WTC11 (cell line): ENCODE measurements around the gene NRDC. TPM values are rescaled to one million over a fixed set of nuclear protein-coding genes. Genes with fewer than 3 reads are reported as not detected.
"Not testable (repeated sequence)": the region's sequence is repeated elsewhere in the genome, so short reads cannot be mapped to it uniquely, and the experiment has no call there.

Experiments used
- ATAC-seq: fragments of 200-7000 bp; cut with Tn5 transposase; 2 replicates; pipeline ENCODE4 v1.10.0; 2021; ENCODE audit warnings: mild to moderate bottlenecking, moderate library complexity
- CTCF ChIA-PET: fragments of 300-600 bp; sonication (Branson Sonifier 250); formaldehyde crosslinking; loops from one replicate; lab custom pipeline; 2021; ENCODE audit warnings: antibody characterized with exemption; lab: Charles Lee
- POLR2A ChIA-PET: fragments of 350-600 bp; sonication (Branson Sonifier 250); formaldehyde crosslinking; loops from one replicate; lab custom pipeline; 2021; ENCODE audit warnings: antibody characterized with exemption; lab: Charles Lee
- DNase-seq: peaks from one replicate; pipeline ENCODE4 v3.0.0; 2021; ENCODE audit warnings: low spot score
- H3K27ac Mint-ChIP-seq: 2 replicates; pipeline ENCODE4 v1.8.0; 2021; ENCODE audit warnings: mixed read lengths
- H3K27me3 Mint-ChIP-seq: 2 replicates; pipeline ENCODE4 v1.8.0; 2021; ENCODE audit warnings: low read depth, mild to moderate bottlenecking, moderate library complexity, mixed read lengths
- H3K36me3 Mint-ChIP-seq: 2 replicates; pipeline ENCODE4 v1.8.0; 2021; ENCODE audit warnings: mixed read lengths
- H3K4me1 Mint-ChIP-seq: 2 replicates; pipeline ENCODE4 v1.8.0; 2022; ENCODE audit warnings: mixed read lengths
- H3K4me3 Mint-ChIP-seq: 2 replicates; pipeline ENCODE4 v1.8.0; 2021; ENCODE audit warnings: mild to moderate bottlenecking, moderate library complexity, mixed read lengths
- H3K9me3 Mint-ChIP-seq: 2 replicates; pipeline ENCODE4 v1.8.0; 2021; ENCODE audit warnings: mixed read lengths
- E2F1 ChIP-seq: sonication (generic); formaldehyde crosslinking; IDR thresholded peaks from 2 replicates; pipeline ENCODE4 v1.8.0; 2022; ENCODE audit warnings: mild to moderate bottlenecking, missing genetic modification reagents
- HMGA2 ChIP-seq: fragments of 250-450 bp; sonication (Bioruptor Pico); IDR thresholded peaks from 2 replicates; pipeline ENCODE4 v1.4.0; 2021; ENCODE audit warnings: mild to moderate bottlenecking, moderate library complexity
- JAZF1 ChIP-seq: fragments of 250-450 bp; sonication (Bioruptor Pico); IDR thresholded peaks from 2 replicates; pipeline ENCODE4 v1.9.0; 2021; ENCODE audit warnings: moderate library complexity, mild to moderate bottlenecking, inconsistent platforms
- NR2C2 ChIP-seq: sonication (generic); formaldehyde crosslinking; IDR thresholded peaks from 2 replicates; pipeline ENCODE4 v1.8.0; 2022; ENCODE audit warnings: mild to moderate bottlenecking, missing genetic modification reagents
- ZNF121 ChIP-seq: sonication (generic); formaldehyde crosslinking; IDR thresholded peaks from 2 replicates; pipeline ENCODE4 v1.8.0; 2023; ENCODE audit warnings: missing genetic modification reagents
- ZNF425 ChIP-seq: fragments of 250-450 bp; sonication (Bioruptor Pico); conservative IDR thresholded peaks from 2 replicates; pipeline ENCODE4 v1.9.0; 2021; ENCODE audit warnings: mild to moderate bottlenecking
- total RNA-seq: library from RNA; stranded (reverse); gene quantifications from 3 replicates; pipeline ENCODE4 v1.2.3, GENCODE V29; 2021
- TF ChIP-seq, protein P1 (sequence below): sonication (generic); formaldehyde crosslinking; IDR thresholded peaks from 2 replicates; pipeline ENCODE4 v1.8.1; 2023; ENCODE audit warnings: mild to moderate bottlenecking, missing genetic modification reagents
- TF ChIP-seq, protein P2 (sequence below): sonication (generic); formaldehyde crosslinking; IDR thresholded peaks from 2 replicates; pipeline ENCODE4 v1.8.0; 2023; ENCODE audit warnings: mild to moderate bottlenecking, missing genetic modification reagents
- TF ChIP-seq, protein P3 (sequence below): sonication (generic); formaldehyde crosslinking; IDR thresholded peaks from 2 replicates; pipeline ENCODE4 v1.8.1; 2023; ENCODE audit warnings: mild to moderate bottlenecking, missing genetic modification reagents, moderate library complexity

The NRDC gene
- total RNA-seq, 1 experiment from 2014 or later = 201 TPM

- H3K36me3 Mint-ChIP-seq = not testable (repeated sequence)
Measured at GRCh38 chr1:51873270-51873669, 5.3 kb downstream of the NRDC start.

DNA sequence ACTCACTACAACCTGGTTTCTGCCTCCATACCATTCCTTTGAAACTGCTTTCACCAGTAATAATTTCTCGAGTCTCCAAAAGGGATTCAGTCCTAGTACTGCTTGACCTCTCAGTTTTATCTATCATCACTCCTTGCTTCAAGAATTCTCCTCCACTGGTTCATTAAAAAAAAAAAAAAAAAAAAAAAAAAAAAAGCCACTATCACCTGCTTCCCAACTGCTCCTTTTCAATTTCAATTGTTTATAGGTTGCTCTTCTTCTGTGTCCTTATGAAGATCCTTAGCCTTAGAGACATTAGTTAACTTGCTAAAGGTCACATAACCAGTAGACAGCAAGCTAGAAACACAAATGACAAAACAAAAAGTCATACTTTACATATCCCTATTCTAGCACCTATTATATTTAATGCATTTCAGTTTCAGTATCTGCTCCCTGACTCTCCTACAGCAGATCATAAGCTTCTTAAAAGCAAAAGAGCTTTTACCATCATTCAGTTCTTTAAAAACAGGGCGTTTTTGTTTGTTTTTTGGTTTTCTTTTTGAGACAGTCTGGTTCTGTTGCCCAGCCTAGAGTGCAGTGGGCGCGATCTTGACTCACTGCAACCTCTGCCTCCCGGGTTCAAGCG is 7.1 kb downstream of the NRDC start:
- CTCF ChIA-PET = no interaction called here

More at GRCh38 chr1:51873270-51873669, 5.3 kb downstream of the NRDC start:
- H3K4me3 Mint-ChIP-seq, ATAC-seq, H3K9me3 Mint-ChIP-seq, DNase-seq, CTCF ChIA-PET, H3K27me3 Mint-ChIP-seq, POLR2A ChIA-PET: not testable (repeated sequence)
- 0 out of 2 replicates have a peak, but pooled peaks have one; percentile 41 for TF ChIP-seq HMGA2 (CRISPR knock-in tag)
- H3K4me1 Mint-ChIP-seq = peaks cover 30% of the 10 kb centered on the region
- peak overlapping the region; percentile 34; the same call in 1 of the 2 replicates for H3K27ac Mint-ChIP-seq

GRCh38 chr1:51870603-51871350 is 7.8 kb downstream of the NRDC start:
- ChIA-PET POLR2A (no interaction called here), CTCF (interaction anchor here (1.1 kb wide), 1 partner anchor 52 kb away, joined by 3 read pairs; no protein-coding TSS in a partner anchor)
- Mint-ChIP-seq H3K27me3 (no peaks in the 10 kb centered on the region), H3K36me3 (peaks cover 3% of the 10 kb centered on the region), H3K4me3 (no peak overlapping the region), H3K4me1 (peaks cover 29% of the 10 kb centered on the region), H3K27ac (peak overlapping the region; percentile 39), H3K9me3 (no peaks in the 10 kb centered on the region)
- no peak for DNase-seq
- no peak for ATAC-seq
- TF ChIP-seq JAZF1 (CRISPR knock-in tag) = no peak
- TF ChIP-seq, protein P1, sequence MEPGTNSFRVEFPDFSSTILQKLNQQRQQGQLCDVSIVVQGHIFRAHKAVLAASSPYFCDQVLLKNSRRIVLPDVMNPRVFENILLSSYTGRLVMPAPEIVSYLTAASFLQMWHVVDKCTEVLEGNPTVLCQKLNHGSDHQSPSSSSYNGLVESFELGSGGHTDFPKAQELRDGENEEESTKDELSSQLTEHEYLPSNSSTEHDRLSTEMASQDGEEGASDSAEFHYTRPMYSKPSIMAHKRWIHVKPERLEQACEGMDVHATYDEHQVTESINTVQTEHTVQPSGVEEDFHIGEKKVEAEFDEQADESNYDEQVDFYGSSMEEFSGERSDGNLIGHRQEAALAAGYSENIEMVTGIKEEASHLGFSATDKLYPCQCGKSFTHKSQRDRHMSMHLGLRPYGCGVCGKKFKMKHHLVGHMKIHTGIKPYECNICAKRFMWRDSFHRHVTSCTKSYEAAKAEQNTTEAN (CRISPR knock-in tag) = no peak
- TF ChIP-seq, protein P2, sequence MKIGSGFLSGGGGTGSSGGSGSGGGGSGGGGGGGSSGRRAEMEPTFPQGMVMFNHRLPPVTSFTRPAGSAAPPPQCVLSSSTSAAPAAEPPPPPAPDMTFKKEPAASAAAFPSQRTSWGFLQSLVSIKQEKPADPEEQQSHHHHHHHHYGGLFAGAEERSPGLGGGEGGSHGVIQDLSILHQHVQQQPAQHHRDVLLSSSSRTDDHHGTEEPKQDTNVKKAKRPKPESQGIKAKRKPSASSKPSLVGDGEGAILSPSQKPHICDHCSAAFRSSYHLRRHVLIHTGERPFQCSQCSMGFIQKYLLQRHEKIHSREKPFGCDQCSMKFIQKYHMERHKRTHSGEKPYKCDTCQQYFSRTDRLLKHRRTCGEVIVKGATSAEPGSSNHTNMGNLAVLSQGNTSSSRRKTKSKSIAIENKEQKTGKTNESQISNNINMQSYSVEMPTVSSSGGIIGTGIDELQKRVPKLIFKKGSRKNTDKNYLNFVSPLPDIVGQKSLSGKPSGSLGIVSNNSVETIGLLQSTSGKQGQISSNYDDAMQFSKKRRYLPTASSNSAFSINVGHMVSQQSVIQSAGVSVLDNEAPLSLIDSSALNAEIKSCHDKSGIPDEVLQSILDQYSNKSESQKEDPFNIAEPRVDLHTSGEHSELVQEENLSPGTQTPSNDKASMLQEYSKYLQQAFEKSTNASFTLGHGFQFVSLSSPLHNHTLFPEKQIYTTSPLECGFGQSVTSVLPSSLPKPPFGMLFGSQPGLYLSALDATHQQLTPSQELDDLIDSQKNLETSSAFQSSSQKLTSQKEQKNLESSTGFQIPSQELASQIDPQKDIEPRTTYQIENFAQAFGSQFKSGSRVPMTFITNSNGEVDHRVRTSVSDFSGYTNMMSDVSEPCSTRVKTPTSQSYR = no peak

More for the DNA sequence above, 7.1 kb downstream of the NRDC start:
- Mint-ChIP-seq H3K4me1 (peaks cover 30% of the 10 kb centered on the region), H3K36me3 (peaks cover 3% of the 10 kb centered on the region), H3K9me3 (no peaks in the 10 kb centered on the region), H3K4me3 (no peak overlapping the region), H3K27ac (peak overlapping the region; percentile 47; the same call in 1 of the 2 replicates), H3K27me3 (no peaks in the 10 kb centered on the region)
- ATAC-seq = no peak
- DNase-seq = no peak
- TF ChIP-seq, protein P3, sequence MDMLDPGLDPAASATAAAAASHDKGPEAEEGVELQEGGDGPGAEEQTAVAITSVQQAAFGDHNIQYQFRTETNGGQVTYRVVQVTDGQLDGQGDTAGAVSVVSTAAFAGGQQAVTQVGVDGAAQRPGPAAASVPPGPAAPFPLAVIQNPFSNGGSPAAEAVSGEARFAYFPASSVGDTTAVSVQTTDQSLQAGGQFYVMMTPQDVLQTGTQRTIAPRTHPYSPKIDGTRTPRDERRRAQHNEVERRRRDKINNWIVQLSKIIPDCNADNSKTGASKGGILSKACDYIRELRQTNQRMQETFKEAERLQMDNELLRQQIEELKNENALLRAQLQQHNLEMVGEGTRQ = no peak
- TF ChIP-seq ZNF425 (CRISPR knock-in tag) (no peak), E2F1 (CRISPR knock-in tag) (no peak), ZNF121 (CRISPR knock-in tag) (no peak), NR2C2 (CRISPR knock-in tag) (no peak)
- POLR2A ChIA-PET = no interaction called here
